Measurements from ENCODE around the gene SLC16A12.

GRCh38 chr10:89474452-89474851 is 60.9 kb downstream of the SLC16A12 start:
- TF ChIP-seq CTCF (IDR thresholded peaks at IDR 0.05 in 8 of 11, conservative IDR thresholded peaks at IDR 0.05 in 3 of 11) (no peak), POLR2A (IDR thresholded peaks at IDR 0.05) (no peak)

Data from spleen (tissue), 7 donors.